Activated naive CD8-positive, alpha-beta T cell treated with anti-CD3 and anti-CD28 coated beads for 36 hours (primary cell): ENCODE measurements around the gene RBPMS2. TPM values are rescaled to one million over a fixed set of nuclear protein-coding genes. Genes with fewer than 3 reads are reported as not detected.
A peak's percentile ranks its signal among the peaks of the same experiment; 100 is the strongest.

ENCODE experiments used
- DNase-seq: peaks from one replicate; pipeline ENCODE4 v3.0.0; 2021
- H3K27ac Mint-ChIP-seq: one replicate; pipeline ENCODE4 v1.8.0; 2022; ENCODE audit warnings: mild to moderate bottlenecking, moderate library complexity, mixed read lengths
- H3K27me3 Mint-ChIP-seq: one replicate; pipeline ENCODE4 v1.8.0; 2022; ENCODE audit warnings: mild to moderate bottlenecking, mixed read lengths
- H3K36me3 Mint-ChIP-seq: one replicate; pipeline ENCODE4 v1.8.0; 2021; ENCODE audit warnings: mild to moderate bottlenecking, mixed read lengths
- H3K4me1 Mint-ChIP-seq: one replicate; pipeline ENCODE4 v1.8.0; 2021; ENCODE audit warnings: mixed read lengths
- H3K4me3 Mint-ChIP-seq: one replicate; pipeline ENCODE4 v1.8.0; 2022; ENCODE audit warnings: mild to moderate bottlenecking, moderate library complexity, mixed read lengths
- H3K9me3 Mint-ChIP-seq: one replicate; pipeline ENCODE4 v1.8.0; 2022; ENCODE audit warnings: mixed read lengths
- total RNA-seq, 2 experiments: library from RNA; stranded (reverse); gene quantifications; one replicate each; pipeline ENCODE4 v1.2.3, GENCODE V29; 2021

RBPMS2 gene
- total RNA-seq, 2 experiments from 2014 or later, result not detected

- no peaks in the 10 kb centered on the region for H3K9me3 Mint-ChIP-seq
- peaks cover 14% of the 10 kb centered on the region for H3K36me3 Mint-ChIP-seq
- H3K4me3 Mint-ChIP-seq, result peak overlapping the region; percentile 79
- DNase-seq, result peak; percentile 95
- no peaks in the 10 kb centered on the region for H3K27me3 Mint-ChIP-seq
- peak overlapping the region; percentile 73 for H3K27ac Mint-ChIP-seq
- H3K4me1 Mint-ChIP-seq, result peaks cover 48% of the 10 kb centered on the region
These were observed 72.4 kb downstream of the RBPMS2 start for GRCh38 chr15:64702816-64703631.

- Mint-ChIP-seq H3K27me3 (no peaks in the 10 kb centered on the region), H3K27ac (peak overlapping the region; percentile 55), H3K36me3 (peaks cover 14% of the 10 kb centered on the region), H3K4me3 (peak overlapping the region; percentile 79), H3K4me1 (peaks cover 56% of the 10 kb centered on the region), H3K9me3 (no peaks in the 10 kb centered on the region)
- no peak for DNase-seq
These were observed 73.8 kb downstream of the RBPMS2 start for GRCh38 chr15:64701482-64702184.

GRCh38 chr15:64701051-64701450 is 74.3 kb downstream of the RBPMS2 start:
- Mint-ChIP-seq H3K27me3 (no peaks in the 10 kb centered on the region), H3K9me3 (no peaks in the 10 kb centered on the region), H3K4me3 (peak overlapping the region; percentile 79), H3K27ac (peak overlapping the region; percentile 1), H3K36me3 (peaks cover 14% of the 10 kb centered on the region), H3K4me1 (peaks cover 56% of the 10 kb centered on the region)
- DNase-seq, result no peak

- no peak for DNase-seq
- H3K4me3 Mint-ChIP-seq, result no peak overlapping the region
- no peak overlapping the region for H3K27ac Mint-ChIP-seq
- H3K9me3 Mint-ChIP-seq, result no peaks in the 10 kb centered on the region
- peaks cover 61% of the 10 kb centered on the region for H3K4me1 Mint-ChIP-seq
- no peaks in the 10 kb centered on the region for H3K27me3 Mint-ChIP-seq
- H3K36me3 Mint-ChIP-seq, result peaks cover 14% of the 10 kb centered on the region
These were observed 75.5 kb downstream of the RBPMS2 start for GRCh38 chr15:64699751-64700388.

GRCh38 chr15:64698823-64699222 is 76.6 kb downstream of the RBPMS2 start:
- no peaks in the 10 kb centered on the region for H3K27me3 Mint-ChIP-seq
- H3K4me3 Mint-ChIP-seq, result no peak overlapping the region
- H3K4me1 Mint-ChIP-seq, result peaks cover 61% of the 10 kb centered on the region
- H3K27ac Mint-ChIP-seq, result peak overlapping the region; percentile 6
- H3K36me3 Mint-ChIP-seq, result peaks cover 16% of the 10 kb centered on the region
- no peaks in the 10 kb centered on the region for H3K9me3 Mint-ChIP-seq
- DNase-seq, result no peak

- no peaks in the 10 kb centered on the region for H3K9me3 Mint-ChIP-seq
- no peak overlapping the region for H3K4me3 Mint-ChIP-seq
- H3K4me1 Mint-ChIP-seq, result peaks cover 59% of the 10 kb centered on the region
- peak; percentile 19 for DNase-seq
- H3K27me3 Mint-ChIP-seq, result no peaks in the 10 kb centered on the region
- peaks cover 16% of the 10 kb centered on the region for H3K36me3 Mint-ChIP-seq
- peak overlapping the region; percentile 30 for H3K27ac Mint-ChIP-seq
These were observed 77.4 kb downstream of the RBPMS2 start for GRCh38 chr15:64697911-64698369.

- peaks cover 12% of the 10 kb centered on the region for H3K36me3 Mint-ChIP-seq
- no peaks in the 10 kb centered on the region for H3K9me3 Mint-ChIP-seq
- H3K27ac Mint-ChIP-seq, result no peak overlapping the region
- no peaks in the 10 kb centered on the region for H3K27me3 Mint-ChIP-seq
- H3K4me3 Mint-ChIP-seq, result no peak overlapping the region
- peaks cover 51% of the 10 kb centered on the region for H3K4me1 Mint-ChIP-seq
- DNase-seq, result no peak
These were observed 78.9 kb downstream of the RBPMS2 start for GRCh38 chr15:64696481-64696880.

- no peak overlapping the region for H3K4me3 Mint-ChIP-seq
- peak overlapping the region; percentile 25 for H3K27ac Mint-ChIP-seq
- no peaks in the 10 kb centered on the region for H3K27me3 Mint-ChIP-seq
- H3K36me3 Mint-ChIP-seq, result peaks cover 10% of the 10 kb centered on the region
- DNase-seq, result no peak
- H3K9me3 Mint-ChIP-seq, result no peaks in the 10 kb centered on the region
- H3K4me1 Mint-ChIP-seq, result peaks cover 44% of the 10 kb centered on the region
These were observed 79.8 kb downstream of the RBPMS2 start for GRCh38 chr15:64695561-64695992.

- Mint-ChIP-seq H3K27me3 (no peaks in the 10 kb centered on the region), H3K4me1 (peaks cover 37% of the 10 kb centered on the region), H3K36me3 (peaks cover 6% of the 10 kb centered on the region), H3K9me3 (no peaks in the 10 kb centered on the region), H3K4me3 (no peak overlapping the region), H3K27ac (no peak overlapping the region)
- no peak for DNase-seq
These were observed 80.6 kb downstream of the RBPMS2 start for GRCh38 chr15:64694816-64695215.

- Mint-ChIP-seq H3K27ac (no peak overlapping the region), H3K27me3 (no peaks in the 10 kb centered on the region), H3K4me1 (peaks cover 23% of the 10 kb centered on the region), H3K9me3 (no peaks in the 10 kb centered on the region), H3K4me3 (no peak overlapping the region), H3K36me3 (peaks cover 6% of the 10 kb centered on the region)
- no peak for DNase-seq
These were observed 82.3 kb downstream of the RBPMS2 start for GRCh38 chr15:64693134-64693533.

- no peak for DNase-seq
- Mint-ChIP-seq H3K27me3 (no peaks in the 10 kb centered on the region), H3K9me3 (no peaks in the 10 kb centered on the region), H3K4me3 (no peak overlapping the region), H3K36me3 (peaks cover 6% of the 10 kb centered on the region), H3K4me1 (peaks cover 14% of the 10 kb centered on the region), H3K27ac (no peak overlapping the region)
These were observed 83.4 kb downstream of the RBPMS2 start for GRCh38 chr15:64691896-64692565.

GRCh38 chr15:64690578-64691296 is 84.7 kb downstream of the RBPMS2 start:
- H3K27me3 Mint-ChIP-seq, result no peaks in the 10 kb centered on the region
- H3K4me3 Mint-ChIP-seq, result no peak overlapping the region
- peak overlapping the region; percentile 38 for H3K27ac Mint-ChIP-seq
- DNase-seq, result no peak
- H3K9me3 Mint-ChIP-seq, result no peaks in the 10 kb centered on the region
- H3K36me3 Mint-ChIP-seq, result peaks cover 6% of the 10 kb centered on the region
- peaks cover 13% of the 10 kb centered on the region for H3K4me1 Mint-ChIP-seq

- peaks cover 6% of the 10 kb centered on the region for H3K36me3 Mint-ChIP-seq
- DNase-seq, result no peak
- no peak overlapping the region for H3K27ac Mint-ChIP-seq
- no peaks in the 10 kb centered on the region for H3K27me3 Mint-ChIP-seq
- H3K9me3 Mint-ChIP-seq, result no peaks in the 10 kb centered on the region
- no peak overlapping the region for H3K4me3 Mint-ChIP-seq
- H3K4me1 Mint-ChIP-seq, result peaks cover 9% of the 10 kb centered on the region
These were observed 85.4 kb downstream of the RBPMS2 start for GRCh38 chr15:64690008-64690407.
